Ovary (tissue), 9 donors: ENCODE data around the gene ABCC1. TPM values are rescaled to one million over a fixed set of nuclear protein-coding genes. Genes with fewer than 3 reads are reported as not detected.

ENCODE experiments used
- DNase-seq, 5 donors: peaks; one replicate each; pipeline ENCODE4 v3.0.0-alpha.2; 2019 to 2020
- H3K27ac ChIP-seq, 2 donors: fragments of 200-600 bp; one replicate each; pipeline versions ENCODE4 v1.5.1 to v1.8.0; 2019 to 2022
- H3K27me3 ChIP-seq: fragments of 200-600 bp; one replicate; pipeline ENCODE4 v1.8.0; 2022
- H3K36me3 ChIP-seq: fragments of 200-600 bp; sonication (generic); one replicate; pipeline ENCODE4 v1.5.1; 2019
- H3K4me1 ChIP-seq: one replicate; pipeline ENCODE4 v1.8.1; 2013; ENCODE audit warnings: mild to moderate bottlenecking, moderate library complexity; ENCODE audit not compliant: insufficient read depth
- H3K4me3 ChIP-seq: fragments of 200-600 bp; sonication (generic); one replicate; pipeline ENCODE4 v1.5.1; 2017
- H3K9me3 ChIP-seq, 2 donors: fragments of 200-600 bp in 1 of 2; sonication (generic) in 1 of 2; one replicate each; pipeline versions ENCODE4 v1.5.1 to v1.8.1; 2013 to 2019; ENCODE audit warnings: mild to moderate bottlenecking in 1 of 2, moderate library complexity in 1 of 2
- EP300 ChIP-seq: sonication (generic); formaldehyde crosslinking; IDR thresholded peaks from one replicate; pipeline ENCODE4 v1.6.1; 2017; ENCODE audit warnings: antibody characterized with exemption
- POLR2A ChIP-seq: fragments of 450-650 bp; IDR thresholded peaks from one replicate; pipeline ENCODE4 v1.6.1; 2017; ENCODE audit warnings: antibody characterized with exemption, mild to moderate bottlenecking, moderate library complexity
- WGBS, 3 donors: extraction: QIAGEN DNeasy Blood & Tissue Kit in 1 of 3; methylation state at CpG; one replicate each; pipeline versions ENCODE4 v1.1.5 to v1.1.7; 2013 to 2017; 5-methylcytosine and 5-hydroxymethylcytosine counted together
- intact Hi-C, 4 donors: fragments of 100-400 bp; cut with DNase I; formaldehyde crosslinking; loops; one replicate each; pipeline versions ENCODE4 v1.11.0 to v1.15.1; 2022 to 2023
- polyA plus RNA-seq, 2 donors: library from polyadenylated mRNA; stranded (reverse); fragments of 200-250 nt in 1 of 2; fragments of 350-450 nt in 1 of 2; fragmentation: Illumina TruSeq in 1 of 2; extraction: RNeasy Lipid Tissue Mini Kit (QIAGEN cat#74804) in 1 of 2; gene quantifications; one replicate each; pipeline ENCODE4 v1.2.3, GENCODE V29; 2013 to 2014
- total RNA-seq, 7 donors: library from RNA; depleted of rRNA in 2 of 7; stranded (reverse); fragments of >200 nt in 2 of 7; fragmentation: NEBNext Ultra II Directional in 3 of 7; extraction: Animal tissue kit (Norgen Biotek cat#: 25700) in 3 of 7; gene quantifications; one replicate each; pipeline versions ENCODE4 v1.1.0 to v1.2.4, GENCODE V29; 2016 to 2023
- TF ChIP-seq, protein P1 (sequence below), 3 donors: fragments of 450-650 bp in 2 of 3; fragments of 200-600 bp in 1 of 3; IDR thresholded peaks; one replicate each; pipeline versions ENCODE4 v1.5.1 to v1.8.0; 2016 to 2022; ENCODE audit warnings: antibody characterized with exemption in 3 of 3, mild to moderate bottlenecking in 1 of 3
- donor health status: DM: no; HTN: no; CAD: no; lungs with moderate emphysema.
- donor health status: DM: no; HTN: no; CAD: no.
- donor health status: Bipolar disorder and iron deficiency.
- donor health status: DM: yes; HTN: yes; CAD: no.
- donor health status: DM: no; HTN: no; CAD: no.
- donor health status: DM: yes; HTN: yes; CAD: no.

Gene ABCC1
- total and polyA plus RNA-seq, 9 donors = 10.0 to 31.1 (median 20.9) TPM

DNA sequence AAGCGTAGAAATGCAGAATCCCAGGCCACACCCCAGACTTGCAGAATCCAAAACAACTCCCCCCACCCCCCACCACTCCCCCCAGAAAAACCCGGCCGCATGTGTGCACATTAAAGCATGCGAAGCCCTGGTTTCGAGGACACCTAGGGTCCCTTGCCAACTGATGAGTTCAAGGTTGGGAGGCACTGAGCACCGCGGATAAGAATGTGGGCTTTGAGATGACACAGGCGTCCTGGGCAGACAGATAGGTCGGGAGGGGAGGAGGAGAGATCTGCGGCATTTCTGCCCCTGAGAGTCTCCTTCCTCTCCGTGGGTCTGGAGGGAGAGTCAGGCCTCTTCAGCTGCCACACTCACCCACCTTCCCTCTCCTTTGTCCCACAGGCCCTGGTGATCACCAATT lies 98.3 kb downstream of the ABCC1 start:
- no peak overlapping the region for H3K27ac ChIP-seq
- H3K4me1 ChIP-seq = no peaks in the 10 kb centered on the region
- WGBS, 3 donors = 56 to 67% (median 64%) methylated on average over 11 of the region's 11 CpGs
- intact Hi-C loops = no loop called here
- H3K36me3 ChIP-seq = no peaks in the 10 kb centered on the region
- H3K27me3 ChIP-seq = no peaks in the 10 kb centered on the region
- DNase-seq = no peak
- no peak overlapping the region for H3K4me3 ChIP-seq
- TF ChIP-seq EP300 (no peak), POLR2A (no peak)
- TF ChIP-seq, protein P1, sequence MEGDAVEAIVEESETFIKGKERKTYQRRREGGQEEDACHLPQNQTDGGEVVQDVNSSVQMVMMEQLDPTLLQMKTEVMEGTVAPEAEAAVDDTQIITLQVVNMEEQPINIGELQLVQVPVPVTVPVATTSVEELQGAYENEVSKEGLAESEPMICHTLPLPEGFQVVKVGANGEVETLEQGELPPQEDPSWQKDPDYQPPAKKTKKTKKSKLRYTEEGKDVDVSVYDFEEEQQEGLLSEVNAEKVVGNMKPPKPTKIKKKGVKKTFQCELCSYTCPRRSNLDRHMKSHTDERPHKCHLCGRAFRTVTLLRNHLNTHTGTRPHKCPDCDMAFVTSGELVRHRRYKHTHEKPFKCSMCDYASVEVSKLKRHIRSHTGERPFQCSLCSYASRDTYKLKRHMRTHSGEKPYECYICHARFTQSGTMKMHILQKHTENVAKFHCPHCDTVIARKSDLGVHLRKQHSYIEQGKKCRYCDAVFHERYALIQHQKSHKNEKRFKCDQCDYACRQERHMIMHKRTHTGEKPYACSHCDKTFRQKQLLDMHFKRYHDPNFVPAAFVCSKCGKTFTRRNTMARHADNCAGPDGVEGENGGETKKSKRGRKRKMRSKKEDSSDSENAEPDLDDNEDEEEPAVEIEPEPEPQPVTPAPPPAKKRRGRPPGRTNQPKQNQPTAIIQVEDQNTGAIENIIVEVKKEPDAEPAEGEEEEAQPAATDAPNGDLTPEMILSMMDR (IDR thresholded peaks at IDR 0.05) = no peak
- H3K9me3 ChIP-seq = no peaks in the 10 kb centered on the region

DNA sequence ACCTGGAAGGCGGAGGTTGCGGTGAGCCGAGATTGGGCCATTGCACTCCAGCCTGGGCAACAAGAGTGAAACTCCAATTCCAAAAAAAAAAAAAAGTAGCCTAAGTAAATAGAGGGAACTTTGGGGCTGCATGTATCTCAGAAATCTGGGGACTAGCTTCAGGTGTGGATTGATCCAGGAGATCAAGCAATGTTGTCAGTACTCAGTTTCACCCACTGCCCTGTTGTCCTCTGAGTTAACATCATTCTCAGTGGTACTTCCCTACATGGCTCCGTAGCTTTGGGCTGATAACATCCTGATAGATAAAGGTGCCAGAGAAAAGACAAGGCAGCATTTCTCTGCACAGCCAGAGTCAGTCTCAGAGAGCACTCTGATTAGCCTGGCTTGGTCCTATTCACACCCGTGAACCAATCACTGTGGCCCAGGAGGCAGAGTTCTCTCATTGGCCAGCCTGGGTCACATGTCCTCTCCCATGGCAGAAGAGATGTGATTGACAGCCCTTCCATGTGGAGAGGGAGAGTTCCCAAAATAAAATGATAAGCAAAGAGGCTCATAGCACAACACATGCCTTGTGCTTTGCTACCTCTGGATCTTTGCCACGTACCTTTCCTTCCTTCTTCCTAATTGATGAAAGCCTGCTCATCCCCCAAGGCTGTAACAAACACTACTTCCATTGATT lies 99.6 kb downstream of the ABCC1 start:
- WGBS, 3 donors = 89 to 94% (median 92%) methylated on average over 6 of the region's 6 CpGs
- Histone ChIP-seq H3K4me1 (no peaks in the 10 kb centered on the region), H3K9me3 (no peaks in the 10 kb centered on the region), H3K27me3 (no peaks in the 10 kb centered on the region), H3K36me3 (no peaks in the 10 kb centered on the region), H3K4me3 (no peak overlapping the region), H3K27ac (no peak overlapping the region)
- no peak for DNase-seq
- TF ChIP-seq POLR2A = no peak
- no peak for TF ChIP-seq EP300
- TF ChIP-seq, protein P1 (IDR thresholded peaks at IDR 0.05) = no peak
- intact Hi-C loops = no loop called here

DNA sequence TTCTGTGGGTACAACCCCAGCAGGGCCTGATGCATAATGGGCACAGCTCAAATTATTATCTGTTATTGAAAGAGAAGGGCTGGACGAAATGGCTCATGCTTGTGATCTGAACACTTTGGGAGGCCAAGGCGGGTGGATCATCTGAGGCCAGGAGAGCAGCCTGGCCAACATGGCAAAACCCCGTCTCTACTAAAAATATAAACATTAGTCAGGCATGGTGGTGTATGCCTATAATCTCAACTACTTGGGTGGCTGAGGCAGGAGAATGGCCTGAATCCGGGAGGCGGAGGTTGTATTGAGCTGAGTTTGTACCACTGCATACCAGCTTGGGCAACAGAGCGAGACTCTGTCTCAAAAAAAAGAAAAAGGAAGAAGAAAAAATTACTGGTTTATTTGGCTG lies 100.7 kb downstream of the ABCC1 start:
- Histone ChIP-seq H3K9me3 (no peaks in the 10 kb centered on the region), H3K4me1 (no peaks in the 10 kb centered on the region), H3K36me3 (no peaks in the 10 kb centered on the region), H3K4me3 (no peak overlapping the region), H3K27ac (no peak overlapping the region), H3K27me3 (no peaks in the 10 kb centered on the region)
- intact Hi-C loops = no loop called here
- TF ChIP-seq EP300 (no peak), POLR2A (no peak)
- TF ChIP-seq, protein P1 (IDR thresholded peaks at IDR 0.05) = no peak
- no peak for DNase-seq
- 83 to 91% (median 87%) methylated on average over 6 of the region's 6 CpGs for WGBS, 3 donors

DNA sequence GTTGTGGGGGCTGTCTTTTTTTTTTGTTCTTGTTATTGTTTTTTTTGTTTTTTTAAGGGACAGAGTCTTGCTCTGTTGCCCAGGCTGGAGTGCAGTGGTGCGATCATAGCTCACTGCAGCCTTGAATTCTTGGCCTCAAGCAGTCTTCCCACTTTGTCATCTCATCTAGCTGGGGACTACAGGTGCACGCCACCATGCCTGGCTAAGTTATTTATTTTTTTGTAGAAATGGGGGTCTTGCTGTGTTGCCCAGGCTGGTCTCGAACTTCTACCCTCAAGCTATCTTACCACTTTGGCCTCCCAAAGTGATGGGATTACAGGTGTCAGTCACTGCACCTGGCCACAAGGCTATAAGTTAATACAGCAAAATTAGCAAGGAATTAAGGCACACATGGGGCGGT lies 101.7 kb downstream of the ABCC1 start:
- no peaks in the 10 kb centered on the region for H3K9me3 ChIP-seq
- no peak overlapping the region for H3K4me3 ChIP-seq
- no peak for DNase-seq
- WGBS, 3 donors = 97 to 98% (median 97%) methylated on average over 4 of the region's 4 CpGs
- H3K4me1 ChIP-seq = no peaks in the 10 kb centered on the region
- TF ChIP-seq POLR2A (no peak), EP300 (no peak)
- TF ChIP-seq, protein P1 (IDR thresholded peaks at IDR 0.05) = no peak
- no peaks in the 10 kb centered on the region for H3K27me3 ChIP-seq
- intact Hi-C loops = no loop called here
- H3K36me3 ChIP-seq = no peaks in the 10 kb centered on the region
- H3K27ac ChIP-seq = no peak overlapping the region
